Measurements from ENCODE around the gene PARL.

GRCh38 chr3:183808355-183808754 is 76.3 kb downstream of the PARL start:
- TF ChIP-seq RFX5 (IDR thresholded peaks at IDR 0.05; ENCODE audit: borderline replicate concordance, low read depth, low read length) (no peak), TEAD4 (IDR thresholded peaks at IDR 0.05; ENCODE audit: low read depth, low read length) (no peak), GTF2F1 (IDR thresholded peaks at IDR 0.05; ENCODE audit: borderline replicate concordance, low read depth, low read length) (no peak), SIX5 (IDR thresholded peaks at IDR 0.05; ENCODE audit: low read depth, low read length) (no peak), CTCF (IDR thresholded peaks at IDR 0.05; ENCODE audit: control extremely low read depth in 1 of 3, insufficient read depth in 1 of 3, low read depth in 1 of 3, low read length in 3 of 3) (no peak), EZH2 (IDR thresholded peaks at IDR 0.05; ENCODE audit: low read depth, low read length, severe bottlenecking) (no peak), PHF8 (conservative IDR thresholded peaks at IDR 0.05; ENCODE audit: low read depth, low read length) (no peak), POLR2A (IDR thresholded peaks at IDR 0.05; ENCODE audit: control extremely low read depth in 1 of 2, low read depth in 2 of 2, low read length in 2 of 2) (no peak), ATF3 (IDR thresholded peaks at IDR 0.05; ENCODE audit: insufficient read depth, low read depth, low read length) (no peak), SP2 (IDR thresholded peaks at IDR 0.05; ENCODE audit: low read length) (no peak), GABPA (IDR thresholded peaks at IDR 0.05; ENCODE audit: borderline replicate concordance, insufficient read depth, low read length) (no peak), SIN3A (conservative IDR thresholded peaks at IDR 0.05 in 1 of 2, IDR thresholded peaks at IDR 0.05 in 1 of 2; ENCODE audit: low read depth in 1 of 2, low read length in 2 of 2) (no peak), MAFK (IDR thresholded peaks at IDR 0.05; ENCODE audit: low read depth, low read length) (no peak)
- TF ChIP-seq, protein P1, sequence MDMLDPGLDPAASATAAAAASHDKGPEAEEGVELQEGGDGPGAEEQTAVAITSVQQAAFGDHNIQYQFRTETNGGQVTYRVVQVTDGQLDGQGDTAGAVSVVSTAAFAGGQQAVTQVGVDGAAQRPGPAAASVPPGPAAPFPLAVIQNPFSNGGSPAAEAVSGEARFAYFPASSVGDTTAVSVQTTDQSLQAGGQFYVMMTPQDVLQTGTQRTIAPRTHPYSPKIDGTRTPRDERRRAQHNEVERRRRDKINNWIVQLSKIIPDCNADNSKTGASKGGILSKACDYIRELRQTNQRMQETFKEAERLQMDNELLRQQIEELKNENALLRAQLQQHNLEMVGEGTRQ (IDR thresholded peaks at IDR 0.05; ENCODE audit: low read length): no peak

Data from H1 (cell line).